ENCODE data around the gene GUCY2F.

The GUCY2F gene

GRCh38 chrX:109374262-109374960 is 107.5 kb downstream of the GUCY2F start:
- TF ChIP-seq SIN3A (IDR thresholded peaks at IDR 0.05; ENCODE audit: borderline replicate concordance, insufficient read depth, low read length) (no peak), FOXP2 (optimal IDR thresholded peaks at IDR 0.05; ENCODE audit: borderline replicate concordance, extremely low read depth, extremely low read length, insufficient read depth) (no peak), POLR2AphosphoS5 (IDR thresholded peaks at IDR 0.05; ENCODE audit: low read depth, low read length) (no peak), REST (IDR thresholded peaks at IDR 0.05; ENCODE audit: insufficient read depth in 1 of 2, low read depth in 2 of 2, low read length in 2 of 2) (no peak), TAF1 (IDR thresholded peaks at IDR 0.05; ENCODE audit: borderline replicate concordance, insufficient read depth, low read length) (no peak)

- no peak for TF ChIP-seq SIN3A (IDR thresholded peaks at IDR 0.05; ENCODE audit: borderline replicate concordance, insufficient read depth, low read length)
- no peak for TF ChIP-seq TAF1 (IDR thresholded peaks at IDR 0.05; ENCODE audit: borderline replicate concordance, insufficient read depth, low read length)
- TF ChIP-seq FOXP2 (optimal IDR thresholded peaks at IDR 0.05; ENCODE audit: borderline replicate concordance, extremely low read depth, extremely low read length, insufficient read depth) = no peak
- TF ChIP-seq POLR2AphosphoS5 (IDR thresholded peaks at IDR 0.05; ENCODE audit: low read depth, low read length) = no peak
- no peak for TF ChIP-seq REST (IDR thresholded peaks at IDR 0.05; ENCODE audit: insufficient read depth in 1 of 2, low read depth in 2 of 2, low read length in 2 of 2)
Measured at GRCh38 chrX:109373468-109373867, 108.4 kb downstream of the GUCY2F start.

- no peak for TF ChIP-seq REST (IDR thresholded peaks at IDR 0.05; ENCODE audit: insufficient read depth in 1 of 2, low read depth in 2 of 2, low read length in 2 of 2)
- no peak for TF ChIP-seq TAF1 (IDR thresholded peaks at IDR 0.05; ENCODE audit: borderline replicate concordance, insufficient read depth, low read length)
- TF ChIP-seq SIN3A (IDR thresholded peaks at IDR 0.05; ENCODE audit: borderline replicate concordance, insufficient read depth, low read length) = no peak
- TF ChIP-seq FOXP2 (optimal IDR thresholded peaks at IDR 0.05; ENCODE audit: borderline replicate concordance, extremely low read depth, extremely low read length, insufficient read depth) = no peak
- TF ChIP-seq POLR2AphosphoS5 (IDR thresholded peaks at IDR 0.05; ENCODE audit: low read depth, low read length) = no peak
Measured at GRCh38 chrX:109372716-109373115, 109.2 kb downstream of the GUCY2F start.

GRCh38 chrX:109372291-109372690 is 109.6 kb downstream of the GUCY2F start:
- no peak for TF ChIP-seq FOXP2 (optimal IDR thresholded peaks at IDR 0.05; ENCODE audit: borderline replicate concordance, extremely low read depth, extremely low read length, insufficient read depth)
- no peak for TF ChIP-seq REST (IDR thresholded peaks at IDR 0.05; ENCODE audit: insufficient read depth in 1 of 2, low read depth in 2 of 2, low read length in 2 of 2)
- TF ChIP-seq TAF1 (IDR thresholded peaks at IDR 0.05; ENCODE audit: borderline replicate concordance, insufficient read depth, low read length) = no peak
- no peak for TF ChIP-seq SIN3A (IDR thresholded peaks at IDR 0.05; ENCODE audit: borderline replicate concordance, insufficient read depth, low read length)
- no peak for TF ChIP-seq POLR2AphosphoS5 (IDR thresholded peaks at IDR 0.05; ENCODE audit: low read depth, low read length)
